GM12874 (cell line): Measurements from ENCODE around the gene B4GALT6.

ENCODE experiments used
- TF ChIP-seq, protein P1 (sequence below): IDR thresholded peaks from 2 replicates; pipeline ENCODE4 v1.5.1; 2011; ENCODE audit warnings: low read depth, mild to moderate bottlenecking, control low read depth, low read length, moderate library complexity; ENCODE audit not compliant: insufficient read depth

The B4GALT6 gene

DNA sequence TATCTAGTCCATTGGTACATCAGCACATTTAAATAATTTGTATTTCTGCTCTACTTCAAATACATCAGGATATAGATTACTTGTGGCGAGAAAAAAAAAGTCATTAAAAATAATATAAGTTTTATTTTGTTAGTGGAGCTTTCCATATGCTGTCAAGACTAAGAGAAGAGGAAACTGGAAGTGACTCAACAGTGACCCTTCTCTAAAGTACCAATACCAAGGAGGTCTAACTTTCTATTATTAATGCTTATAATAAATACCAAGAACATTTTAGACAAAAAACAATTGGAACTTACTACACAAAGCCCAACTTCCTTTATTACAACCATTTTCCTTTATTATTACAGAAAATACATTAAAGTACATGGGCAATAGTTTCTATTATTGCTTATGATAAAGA is 52.9 kb downstream of the B4GALT6 start:
- TF ChIP-seq, protein P1, sequence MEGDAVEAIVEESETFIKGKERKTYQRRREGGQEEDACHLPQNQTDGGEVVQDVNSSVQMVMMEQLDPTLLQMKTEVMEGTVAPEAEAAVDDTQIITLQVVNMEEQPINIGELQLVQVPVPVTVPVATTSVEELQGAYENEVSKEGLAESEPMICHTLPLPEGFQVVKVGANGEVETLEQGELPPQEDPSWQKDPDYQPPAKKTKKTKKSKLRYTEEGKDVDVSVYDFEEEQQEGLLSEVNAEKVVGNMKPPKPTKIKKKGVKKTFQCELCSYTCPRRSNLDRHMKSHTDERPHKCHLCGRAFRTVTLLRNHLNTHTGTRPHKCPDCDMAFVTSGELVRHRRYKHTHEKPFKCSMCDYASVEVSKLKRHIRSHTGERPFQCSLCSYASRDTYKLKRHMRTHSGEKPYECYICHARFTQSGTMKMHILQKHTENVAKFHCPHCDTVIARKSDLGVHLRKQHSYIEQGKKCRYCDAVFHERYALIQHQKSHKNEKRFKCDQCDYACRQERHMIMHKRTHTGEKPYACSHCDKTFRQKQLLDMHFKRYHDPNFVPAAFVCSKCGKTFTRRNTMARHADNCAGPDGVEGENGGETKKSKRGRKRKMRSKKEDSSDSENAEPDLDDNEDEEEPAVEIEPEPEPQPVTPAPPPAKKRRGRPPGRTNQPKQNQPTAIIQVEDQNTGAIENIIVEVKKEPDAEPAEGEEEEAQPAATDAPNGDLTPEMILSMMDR, result no peak

DNA sequence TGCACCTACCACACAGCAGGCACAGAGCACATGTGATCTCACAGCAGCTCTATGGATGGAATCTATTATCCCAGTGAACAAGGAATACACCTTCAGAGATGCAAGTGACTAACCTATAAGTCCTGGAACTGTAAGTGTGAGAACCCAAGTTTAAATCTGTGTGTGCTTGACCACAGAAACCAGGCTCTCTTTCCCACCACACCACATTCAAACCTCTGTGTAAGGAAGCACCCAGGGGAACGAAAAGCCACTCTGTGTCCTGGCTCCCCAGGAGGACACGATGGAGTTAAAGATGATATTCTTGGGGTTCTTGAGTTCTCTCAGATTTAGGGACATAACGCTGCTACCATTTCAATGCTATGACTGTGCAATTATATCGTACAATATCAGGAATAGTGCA is 53.8 kb downstream of the B4GALT6 start:
- TF ChIP-seq, protein P1, result no peak

DNA sequence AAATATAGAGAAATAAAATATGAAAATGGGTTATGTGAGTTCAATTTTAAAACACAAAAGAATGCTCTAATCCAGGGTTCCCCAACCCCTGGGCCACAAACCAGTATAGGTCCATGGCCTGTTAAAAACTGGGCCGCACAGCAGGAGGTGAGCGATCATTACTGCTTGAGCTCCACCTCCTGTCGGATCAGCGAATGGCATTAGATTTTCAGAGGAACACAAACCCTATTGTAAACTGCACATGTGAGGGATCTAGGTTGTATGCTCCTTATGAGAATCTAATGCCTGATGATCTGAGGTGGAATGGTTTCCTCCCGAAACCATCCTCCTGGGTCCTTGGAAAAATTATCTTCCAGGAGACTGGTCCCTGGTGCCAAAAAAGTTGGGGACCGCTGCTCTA is 58.0 kb downstream of the B4GALT6 start:
- TF ChIP-seq, protein P1, result no peak

DNA sequence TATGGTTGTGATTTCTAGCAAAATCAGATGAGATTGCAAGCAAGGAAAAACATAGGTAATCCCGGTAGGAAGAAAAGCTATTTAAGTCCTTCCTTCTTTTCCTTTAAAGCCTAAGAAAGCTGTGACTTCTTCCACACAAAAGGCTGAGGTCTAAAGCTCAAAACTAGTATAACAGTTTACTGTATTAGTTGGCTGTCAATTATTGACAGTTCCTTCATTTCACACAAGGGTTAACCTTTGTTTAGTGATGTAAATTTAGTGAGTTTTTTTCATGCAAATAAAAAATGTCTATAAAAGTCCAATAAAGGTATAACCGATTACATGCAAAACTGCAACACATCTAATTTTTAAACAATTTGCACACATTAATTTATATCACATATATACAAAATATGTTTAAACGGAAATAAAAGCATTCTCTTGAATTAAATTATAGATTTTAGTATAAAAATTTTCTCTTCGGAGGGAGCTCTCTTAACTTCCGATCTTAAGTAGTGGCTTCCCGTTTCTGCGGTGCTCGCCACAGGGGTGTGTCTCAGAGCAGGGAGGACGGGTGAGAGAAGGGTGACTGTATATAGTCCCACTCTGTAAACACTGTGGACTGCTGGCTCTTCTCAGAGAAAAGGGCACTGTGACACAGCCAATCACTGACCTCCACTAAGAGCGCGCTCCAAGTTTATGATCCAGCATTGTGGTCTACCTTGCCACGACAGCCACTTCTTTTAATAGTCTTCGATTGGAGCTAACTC is 59.3 kb downstream of the B4GALT6 start:
- TF ChIP-seq, protein P1, result no peak

DNA sequence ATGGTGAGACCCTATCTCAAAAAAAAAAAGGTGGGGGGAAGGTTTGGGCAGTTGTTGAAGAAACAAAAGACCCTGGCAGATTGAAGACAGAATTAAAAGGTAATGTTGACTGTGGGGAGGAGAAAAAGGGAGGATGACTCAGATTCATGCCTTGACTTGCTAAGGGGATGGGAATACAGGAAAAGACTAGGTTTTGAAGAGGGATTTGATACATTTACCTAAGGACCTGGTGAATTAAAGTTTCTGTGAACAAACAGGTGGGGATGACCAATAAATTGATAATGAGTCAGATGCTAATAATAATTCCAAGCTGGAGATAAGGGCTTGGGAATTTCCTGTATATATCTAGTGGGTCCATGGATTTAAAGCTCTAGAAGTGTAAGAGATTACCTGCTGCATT is 65.1 kb downstream of the B4GALT6 start:
- TF ChIP-seq, protein P1, result no peak

DNA sequence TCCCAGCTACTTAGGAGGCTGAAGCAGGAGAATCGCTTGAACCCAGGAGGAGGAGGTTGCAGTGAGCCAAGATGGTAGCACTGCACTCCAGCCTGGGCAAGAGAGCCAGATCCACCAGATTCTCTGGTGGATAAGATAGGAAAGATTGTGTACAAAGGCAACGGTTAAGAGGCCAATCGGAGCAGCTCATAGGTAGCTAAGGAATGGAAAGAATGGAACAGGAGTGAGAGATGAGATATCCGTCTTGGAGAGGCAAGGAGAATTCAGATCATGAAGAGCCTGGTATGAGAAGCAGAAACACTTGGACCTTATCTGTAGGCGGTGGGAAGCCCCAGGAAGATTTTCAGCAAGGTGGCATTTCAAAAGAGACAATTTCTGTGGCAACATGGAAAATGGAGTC is 65.6 kb downstream of the B4GALT6 start:
- TF ChIP-seq, protein P1, result no peak

DNA sequence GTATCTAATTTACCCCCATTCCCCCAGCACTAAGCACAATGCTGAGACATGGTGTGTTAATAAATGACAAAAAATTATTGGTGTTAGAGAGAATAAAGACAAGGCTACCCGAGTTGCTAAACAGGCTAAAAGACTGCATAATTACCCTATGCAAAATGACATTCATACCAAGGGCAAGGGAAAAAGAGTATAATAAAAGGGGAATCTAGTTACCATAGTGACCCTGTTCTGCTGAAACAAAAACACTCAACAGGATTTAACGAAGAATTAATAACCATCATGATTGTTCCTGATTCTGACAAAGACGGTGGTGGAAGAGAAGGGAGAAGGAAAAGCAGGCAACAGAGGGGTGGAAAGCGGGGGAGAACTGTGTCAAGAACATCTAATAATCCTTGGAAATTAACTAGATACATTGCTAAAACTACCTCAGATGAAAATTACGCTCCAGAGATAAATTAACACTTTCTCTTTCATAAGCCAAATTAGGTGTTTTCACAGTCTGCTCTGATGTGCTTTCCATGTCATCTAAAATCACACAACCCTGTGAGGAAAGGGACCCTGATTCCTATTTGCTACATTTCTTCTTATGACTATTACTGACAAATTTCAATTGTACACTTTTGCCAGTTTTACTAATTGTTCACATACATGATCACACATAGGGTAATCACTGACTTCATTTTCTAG is 67.2 kb downstream of the B4GALT6 start:
- TF ChIP-seq, protein P1, result no peak
